OCI-LY7 (cell line): ENCODE measurements around the gene SLC30A2.

Experiments used
- CTCF ChIP-seq: fragments of 200-600 bp; sonication (generic); conservative IDR thresholded peaks from 2 replicates; pipeline ENCODE4 v1.5.1; 2014; ENCODE audit warnings: mild to moderate bottlenecking, antibody characterized with exemption, low read length, moderate library complexity, mixed read lengths
- EZH2phosphoT487 ChIP-seq: fragments of 200-600 bp; sonication (generic); IDR thresholded peaks from 2 replicates; pipeline ENCODE4 v1.6.1; 2018; ENCODE audit warnings: low read depth, borderline replicate concordance, mild to moderate bottlenecking, mixed run types, antibody characterized with exemption, low read length, moderate library complexity, mixed read lengths

- TF ChIP-seq CTCF (no peak), EZH2phosphoT487 (no peak)
Measured at GRCh38 chr1:25991937-25992688, 53.8 kb downstream of the SLC30A2 start.
